GM19467 (cell line): ENCODE measurements around the gene ANKRD17.

ENCODE experiments used
- ATAC-seq: cut with Tn5 transposase; IDR thresholded peaks from one replicate; pipeline ENCODE4 v1.9.1; 2021; ENCODE audit warnings: mild to moderate bottlenecking, moderate library complexity; ENCODE audit not compliant: unreplicated experiment

The ANKRD17 gene

DNA sequence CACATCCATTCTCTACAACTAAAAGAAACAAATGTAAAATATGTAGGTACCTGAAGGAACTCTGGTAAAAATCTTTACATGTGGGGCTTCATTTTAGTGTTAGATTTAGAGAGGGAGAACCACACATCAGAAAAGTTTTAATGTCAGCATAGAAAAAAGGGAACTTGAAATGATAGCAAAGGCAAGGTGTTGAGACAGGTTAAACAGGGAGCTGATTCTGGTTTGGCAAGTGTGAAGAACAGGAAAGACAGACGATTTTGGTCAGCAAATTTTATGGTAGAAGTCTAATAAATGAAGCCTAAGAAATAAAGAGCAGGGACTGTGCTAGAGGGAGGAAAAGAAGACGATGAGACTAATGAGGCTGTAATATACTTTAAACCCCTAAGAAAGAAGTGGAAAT is 121.5 kb downstream of the ANKRD17 start:
- no peak for ATAC-seq

GRCh38 chr4:73133784-73134183 is 124.8 kb downstream of the ANKRD17 start:
- ATAC-seq = no peak

GRCh38 chr4:73131281-73131680 is 127.3 kb downstream of the ANKRD17 start:
- ATAC-seq = no peak

DNA sequence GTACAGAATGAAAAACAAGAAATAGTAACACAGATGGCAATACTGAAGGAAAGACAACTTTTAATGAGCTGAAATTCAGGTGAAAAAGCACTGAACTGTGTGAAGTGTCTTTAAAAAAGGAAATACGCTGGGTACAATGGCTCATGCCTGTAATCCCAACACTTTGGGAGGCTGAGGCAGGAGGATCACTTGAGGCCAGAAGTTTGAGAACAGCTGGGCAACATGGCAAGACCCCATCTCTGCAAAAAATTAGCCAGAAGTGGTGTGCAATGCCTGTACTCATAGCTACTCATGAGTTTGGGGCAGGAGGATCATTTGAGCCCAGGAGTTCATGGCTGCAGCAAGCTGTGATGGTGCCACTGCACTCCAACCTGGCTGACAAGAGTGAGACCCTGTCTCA is 129.3 kb downstream of the ANKRD17 start:
- ATAC-seq = no peak

GRCh38 chr4:73127839-73128453 is 130.7 kb downstream of the ANKRD17 start:
- ATAC-seq = no peak

GRCh38 chr4:73109493-73109892 is 149.1 kb downstream of the ANKRD17 start:
- ATAC-seq = no peak

DNA sequence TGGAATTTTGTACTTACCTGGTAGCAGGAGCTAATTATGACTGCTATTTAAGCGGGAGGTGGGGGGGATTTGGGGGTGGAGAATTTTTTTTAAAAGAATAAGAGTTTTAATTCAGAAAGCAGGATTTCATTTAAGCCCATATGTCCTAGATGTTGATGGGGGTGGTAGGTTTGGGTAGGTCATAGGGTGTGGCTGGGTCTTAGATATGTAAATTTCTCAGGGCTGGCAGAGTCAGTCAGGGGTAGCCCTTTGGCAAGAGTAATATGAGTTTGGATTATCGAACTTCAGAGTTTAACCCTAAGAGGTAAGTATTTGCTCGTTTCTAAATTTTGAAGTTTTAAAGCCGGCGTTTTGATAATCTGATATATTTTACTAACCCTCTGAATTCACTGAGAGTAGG is 153.9 kb downstream of the ANKRD17 start:
- ATAC-seq = no peak

DNA sequence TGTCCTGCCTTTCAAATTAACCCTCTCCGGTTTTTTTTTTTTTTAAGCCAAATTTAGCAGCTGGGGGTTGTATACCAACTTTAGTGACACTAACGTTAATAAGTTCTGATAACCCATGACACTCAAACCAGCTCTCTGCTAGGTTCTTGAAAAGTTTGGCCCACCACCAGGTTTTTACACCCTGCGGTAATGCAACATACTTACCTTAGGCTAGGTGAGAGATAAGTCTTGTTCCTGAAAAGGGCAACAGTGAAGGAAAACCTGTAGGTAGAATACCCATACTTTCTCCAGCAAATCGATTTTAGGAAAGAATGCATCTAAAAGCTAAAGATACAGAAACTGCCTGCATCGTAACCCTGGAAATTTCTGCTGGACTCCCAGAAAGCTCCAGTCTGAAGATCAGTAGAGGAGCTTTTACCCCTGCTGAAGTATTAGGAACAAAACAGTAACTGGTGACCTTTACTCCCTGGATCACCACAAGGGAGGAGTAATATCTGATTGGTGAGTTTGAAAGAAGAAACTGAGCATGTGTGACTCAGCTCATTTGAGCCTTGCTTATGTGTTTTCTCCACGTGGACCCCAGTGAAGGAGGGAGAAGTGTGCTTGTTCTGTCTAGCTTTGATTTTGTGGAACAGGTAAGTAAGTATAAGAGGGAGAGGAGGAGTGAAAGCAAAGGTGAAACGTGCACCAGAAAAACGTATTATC is 154.6 kb downstream of the ANKRD17 start:
- ATAC-seq = no peak

- ATAC-seq = no peak
Measured at GRCh38 chr4:73099143-73099542, 159.5 kb downstream of the ANKRD17 start.

GRCh38 chr4:73098713-73099112 is 159.9 kb downstream of the ANKRD17 start:
- no peak for ATAC-seq

GRCh38 chr4:73098016-73098415 is 160.6 kb downstream of the ANKRD17 start:
- no peak for ATAC-seq

DNA sequence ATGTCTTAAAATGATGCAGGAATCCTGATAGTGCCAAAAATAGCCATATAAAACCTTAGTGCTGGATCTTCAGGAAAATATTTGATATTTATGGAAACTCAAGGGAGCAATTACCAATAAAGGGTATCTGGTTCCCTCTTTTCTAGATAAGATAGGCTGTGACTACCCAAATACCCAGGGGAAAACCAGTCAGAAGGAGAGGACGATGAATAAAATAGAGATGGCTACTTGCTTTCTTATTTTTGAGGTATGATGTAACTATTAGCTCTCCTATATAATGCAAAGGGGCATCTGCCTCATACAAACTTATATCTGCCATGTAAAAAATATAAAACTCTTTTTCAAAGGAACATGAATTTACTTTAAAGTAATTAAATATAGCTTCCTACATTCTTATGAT is 165.7 kb downstream of the ANKRD17 start:
- no peak for ATAC-seq

- ATAC-seq = no peak
Measured at GRCh38 chr4:73090738-73091137, 167.9 kb downstream of the ANKRD17 start.

DNA sequence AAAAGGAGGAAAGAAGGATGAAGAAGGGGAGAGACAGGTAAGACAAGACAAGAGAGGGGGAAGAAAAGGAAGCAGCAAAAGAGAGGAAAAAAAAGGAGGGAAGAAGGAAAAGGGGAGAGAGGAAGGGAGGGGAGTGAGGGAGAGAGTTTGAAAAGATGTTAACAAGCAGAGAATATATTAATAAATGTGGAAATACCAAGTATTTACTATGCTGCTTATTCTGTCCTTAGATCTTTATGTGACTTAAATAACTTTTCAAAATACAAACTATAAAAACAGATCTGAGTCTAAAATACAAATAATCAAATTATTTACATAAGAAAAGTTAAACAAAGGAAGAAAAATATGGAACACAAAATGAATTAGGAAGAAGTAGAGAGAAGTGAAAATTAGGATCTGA is 170.7 kb downstream of the ANKRD17 start:
- ATAC-seq = no peak

- ATAC-seq = no peak
Measured at GRCh38 chr4:73086095-73086868, 172.3 kb downstream of the ANKRD17 start.

GRCh38 chr4:73080789-73081188 is 177.8 kb downstream of the ANKRD17 start:
- ATAC-seq = no peak

DNA sequence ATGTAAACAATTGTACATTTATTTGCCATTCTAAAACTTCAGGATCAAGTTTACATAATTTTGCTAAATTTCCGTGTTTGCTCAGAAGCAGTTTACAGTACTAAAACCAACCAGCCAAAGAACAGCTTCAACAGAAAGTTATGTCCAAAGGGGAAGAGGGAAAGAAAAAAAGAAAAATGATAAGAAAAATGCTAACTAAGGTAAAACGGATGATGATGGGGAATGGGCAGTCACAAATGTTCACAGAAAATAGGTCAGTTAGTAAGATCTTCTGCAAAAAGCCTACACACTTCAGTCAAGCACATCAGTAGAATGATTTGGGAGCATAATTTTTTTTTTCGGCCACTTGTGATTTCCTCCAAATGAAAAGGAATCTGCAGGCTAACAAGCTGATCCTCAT is 182.8 kb downstream of the ANKRD17 start:
- ATAC-seq = no peak

DNA sequence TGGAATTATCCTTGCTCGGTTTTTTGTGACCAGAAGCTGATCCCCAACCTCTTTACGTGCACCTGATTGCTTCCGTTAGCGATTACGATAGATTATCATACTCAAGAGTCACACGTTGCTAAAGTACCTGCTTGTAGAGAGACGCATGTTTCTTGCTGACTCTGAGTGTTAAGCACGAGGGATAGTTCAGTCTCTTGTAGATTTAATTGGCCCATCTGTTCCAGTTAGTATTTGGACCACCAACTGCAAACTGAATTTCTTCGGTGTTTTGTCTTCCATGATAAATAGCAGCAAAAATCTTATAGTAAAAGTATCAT is 188.6 kb downstream of the ANKRD17 start:
- ATAC-seq = no peak

DNA sequence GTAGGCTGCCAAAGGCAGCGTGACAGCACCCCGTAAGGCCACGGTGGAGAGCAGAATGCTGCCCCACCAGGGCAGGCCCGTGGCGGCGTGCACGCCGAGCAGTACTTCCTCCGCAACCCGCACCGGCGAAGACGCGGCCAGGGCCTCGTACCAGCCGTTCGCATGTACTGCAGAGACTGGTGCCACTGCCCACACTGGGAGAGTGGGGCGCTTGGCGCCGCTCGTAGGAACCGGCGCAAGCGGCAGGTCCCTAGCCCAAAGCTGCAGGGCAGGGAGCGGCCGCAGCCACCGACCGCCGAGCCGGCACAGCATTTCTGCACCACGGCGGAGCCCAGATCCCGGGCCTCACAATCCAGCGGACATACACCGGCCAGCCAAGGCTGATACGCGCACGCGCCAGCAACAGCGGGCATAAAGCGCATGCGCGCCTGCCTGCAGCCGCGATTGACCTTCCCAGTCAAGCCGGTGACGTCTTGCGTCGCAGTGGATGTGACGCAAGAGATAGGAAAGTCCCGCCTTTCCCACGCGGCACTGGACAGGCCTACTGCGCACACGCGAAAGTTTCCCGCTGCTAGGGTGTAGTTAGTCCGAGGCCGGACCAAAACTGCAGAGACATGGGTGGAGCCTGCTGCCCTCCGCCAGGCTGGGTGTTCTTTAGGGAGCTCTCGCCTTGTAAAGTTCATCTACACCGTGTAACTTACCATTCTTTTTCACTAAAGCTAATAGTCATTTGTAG is 189.1 kb downstream of the ANKRD17 start, which contains the start of gene COX18:
TSS of gene COX18 (minus strand) at position 379 of the 736 bp plus-strand sequence. CDS start at position 312, 67 bp downstream.
- peak; percentile 85 for ATAC-seq

GRCh38 chr4:73068491-73069337 is 189.9 kb downstream of the ANKRD17 start:
- ATAC-seq = peak; percentile 0
